H9 (cell line): ENCODE results near the gene MYL9. TPM values are rescaled to one million over a fixed set of nuclear protein-coding genes. Genes with fewer than 3 reads are reported as not detected.

Experiments
- DNase-seq: peaks from one replicate; pipeline ENCODE4 v3.0.0-alpha.2; 2017
- H2AFZ ChIP-seq: one replicate; pipeline ENCODE4 v1.6.1; 2013; ENCODE audit warnings: mild to moderate bottlenecking, low read length, control low read depth, moderate library complexity
- H2AK5ac ChIP-seq: 2 replicates; pipeline ENCODE4 v1.6.1; 2013; ENCODE audit warnings: low read length, control low read depth, mixed read lengths; ENCODE audit not compliant: insufficient read length
- H2BK120ac ChIP-seq: one replicate; pipeline ENCODE4 v1.6.1; 2013; ENCODE audit warnings: low read depth, mild to moderate bottlenecking, low read length, control low read depth, inconsistent platforms; ENCODE audit not compliant: poor library complexity, severe bottlenecking
- H2BK12ac ChIP-seq: 2 replicates; pipeline ENCODE4 v1.6.1; 2013; ENCODE audit warnings: low read length, control low read depth, mixed read lengths, low read depth; ENCODE audit not compliant: insufficient read length
- H2BK15ac ChIP-seq: 2 replicates; pipeline ENCODE4 v1.6.1; 2013; ENCODE audit warnings: low read depth, low read length, control low read depth
- H2BK20ac ChIP-seq: one replicate; pipeline ENCODE4 v1.6.1; 2013; ENCODE audit warnings: low read depth, mild to moderate bottlenecking, low read length, control low read depth, inconsistent platforms; ENCODE audit not compliant: poor library complexity, severe bottlenecking
- H2BK5ac ChIP-seq: 2 replicates; pipeline ENCODE4 v1.6.1; 2013; ENCODE audit warnings: low read length, control low read depth, mixed read lengths; ENCODE audit not compliant: insufficient read length
- H3K14ac ChIP-seq: 2 replicates; pipeline ENCODE4 v1.6.1; 2013; ENCODE audit warnings: low read length, control low read depth; ENCODE audit not compliant: insufficient read depth
- H3K18ac ChIP-seq: 2 replicates; pipeline ENCODE4 v1.6.1; 2013; ENCODE audit warnings: low read depth, mild to moderate bottlenecking, mixed read lengths, low read length, control low read depth; ENCODE audit not compliant: insufficient read length
- H3K23ac ChIP-seq: 2 replicates; pipeline ENCODE4 v1.6.1; 2013; ENCODE audit warnings: low read length, control low read depth, mixed read lengths, low read depth; ENCODE audit not compliant: insufficient read length
- H3K23me2 ChIP-seq: 2 replicates; pipeline ENCODE4 v1.6.1; 2013; ENCODE audit warnings: low read depth, mild to moderate bottlenecking, mixed read lengths, low read length, control low read depth; ENCODE audit not compliant: insufficient read length, poor library complexity, severe bottlenecking
- H3K27ac ChIP-seq: 2 replicates; pipeline ENCODE4 v1.5.1; 2013; ENCODE audit warnings: low read length, control low read depth, mixed read lengths, low read depth; ENCODE audit not compliant: insufficient read length
- H3K27me3 ChIP-seq: 2 replicates; pipeline ENCODE4 v1.6.1; 2013; ENCODE audit warnings: low read length, control low read depth, inconsistent platforms; ENCODE audit not compliant: insufficient read depth
- H3K4ac ChIP-seq: 2 replicates; pipeline ENCODE4 v1.6.1; 2013; ENCODE audit warnings: low read depth, mild to moderate bottlenecking, control low read depth, inconsistent platforms, low read length, moderate library complexity
- H3K4me1 ChIP-seq: 2 replicates; pipeline ENCODE4 v1.6.1; 2013; ENCODE audit warnings: low read length, control low read depth, inconsistent platforms; ENCODE audit not compliant: insufficient read depth
- H3K4me2 ChIP-seq: 2 replicates; pipeline ENCODE4 v1.6.1; 2013; ENCODE audit warnings: low read length, control low read depth, mixed read lengths; ENCODE audit not compliant: insufficient read length, insufficient read depth
- H3K56ac ChIP-seq: 2 replicates; pipeline ENCODE4 v1.6.1; 2013; ENCODE audit warnings: low read depth, mild to moderate bottlenecking, mixed read lengths, low read length, control low read depth; ENCODE audit not compliant: insufficient read length
- H3K79me1 ChIP-seq: 2 replicates; pipeline ENCODE4 v1.6.1; 2013; ENCODE audit warnings: low read depth, mild to moderate bottlenecking, moderate library complexity, low read length, control low read depth, inconsistent platforms; ENCODE audit not compliant: insufficient read depth, poor library complexity, severe bottlenecking
- H3K79me2 ChIP-seq: 2 replicates; pipeline ENCODE4 v1.6.1; 2013; ENCODE audit warnings: low read length, control low read depth, inconsistent platforms; ENCODE audit not compliant: insufficient read depth
- H3K9ac ChIP-seq: 2 replicates; pipeline ENCODE4 v1.6.1; 2013; ENCODE audit warnings: low read length, control low read depth, mixed read lengths; ENCODE audit not compliant: insufficient read length; ENCODE audit errors: extremely low read depth
- H3K9me3 ChIP-seq: one replicate; pipeline ENCODE4 v1.6.1; 2013; ENCODE audit warnings: low read depth, low read length, inconsistent platforms; ENCODE audit not compliant: control insufficient read depth
- H3T11ph ChIP-seq: one replicate; pipeline ENCODE4 v1.6.1; 2013; ENCODE audit warnings: mild to moderate bottlenecking, low read length, control low read depth, inconsistent platforms
- H4K20me1 ChIP-seq: one replicate; pipeline ENCODE4 v1.6.1; 2013; ENCODE audit not compliant: control insufficient read depth, insufficient read length, insufficient read depth
- H4K5ac ChIP-seq: 2 replicates; pipeline ENCODE4 v1.6.1; 2013; ENCODE audit warnings: low read depth, mild to moderate bottlenecking, mixed read lengths, low read length, control low read depth; ENCODE audit not compliant: insufficient read length
- H4K8ac ChIP-seq: replicated peaks from 2 replicates; pipeline ENCODE4 v1.6.1; 2013; ENCODE audit warnings: low read length, control low read depth, mixed read lengths, low read depth; ENCODE audit not compliant: insufficient read length
- H4K91ac ChIP-seq: 2 replicates; pipeline ENCODE4 v1.6.1; 2013; ENCODE audit warnings: low read depth, mild to moderate bottlenecking, moderate library complexity, mixed read lengths, low read length, control low read depth; ENCODE audit not compliant: insufficient read length
- H3K27ac Mint-ChIP-seq, 3 experiments: 2 replicates in 2 of 3; 3 replicates in 1 of 3; pipeline ENCODE4 v1.8.0; 2020 to 2021; ENCODE audit warnings: mixed read lengths in 3 of 3, mild to moderate bottlenecking in 1 of 3, moderate library complexity in 1 of 3
- H3K27me3 Mint-ChIP-seq: 2 replicates; pipeline ENCODE4 v1.8.0; 2021; ENCODE audit warnings: low read depth, mild to moderate bottlenecking, moderate library complexity, mixed read lengths
- H3K36me3 Mint-ChIP-seq, 3 experiments: 2 replicates in 2 of 3; 3 replicates in 1 of 3; pipeline ENCODE4 v1.8.0; 2020 to 2021; ENCODE audit warnings: low read depth in 3 of 3, mixed read lengths in 3 of 3; ENCODE audit not compliant: insufficient read depth in 1 of 3
- H3K4me1 Mint-ChIP-seq, 2 experiments: 2 replicates each; pipeline ENCODE4 v1.8.0; 2020; ENCODE audit warnings: mixed read lengths in 2 of 2
- H3K4me3 Mint-ChIP-seq, 2 experiments: 2 replicates in 1 of 2; 3 replicates in 1 of 2; pipeline ENCODE4 v1.8.0; 2020 to 2021; ENCODE audit warnings: mild to moderate bottlenecking in 2 of 2, mixed read lengths in 2 of 2, moderate library complexity in 1 of 2
- H3K9me3 Mint-ChIP-seq, 2 experiments: 2 replicates in 1 of 2; 3 replicates in 1 of 2; pipeline ENCODE4 v1.8.0; 2020; ENCODE audit warnings: mild to moderate bottlenecking in 2 of 2, mixed read lengths in 2 of 2, moderate library complexity in 1 of 2
- CTCF ChIP-seq: fragments of 200-600 bp; sonication (generic); conservative IDR thresholded peaks from 3 replicates; pipeline ENCODE4 v1.8.0; 2021; ENCODE audit warnings: antibody characterized with exemption, mild to moderate bottlenecking
- WGBS: extraction: QIAGEN DNeasy Blood & Tissue Kit; methylation state at CpG from one replicate; pipeline ENCODE4 v1.1.7; 2013; ENCODE audit warnings: missing lambda C conversion rate, low lambda C conversion rate, mixed read lengths; ENCODE audit not compliant: insufficient read length; ENCODE audit errors: extremely low coverage; 5-methylcytosine and 5-hydroxymethylcytosine counted together
- total RNA-seq: library from RNA; stranded (reverse); gene quantifications from 2 replicates; pipeline ENCODE4 v1.2.1, GENCODE V29; 2021

The MYL9 gene
- total RNA-seq, 1 experiment from 2014 or later = 218 TPM

- H3K79me1 ChIP-seq = no peaks in the 10 kb centered on the region
- H4K8ac ChIP-seq = no peak overlapping the region
- peaks cover 35 to 39% of the 10 kb centered on the region in 2 experiments for H3K4me1 Mint-ChIP-seq
- no peak overlapping the region for H2BK12ac ChIP-seq
- no peak overlapping the region; the same call in 1 of the 2 replicates for H3K4ac ChIP-seq
- no peak overlapping the region for H2BK15ac ChIP-seq
- H3K79me2 ChIP-seq = no peaks in the 10 kb centered on the region; the same call in 1 of the 2 replicates
- H3K27ac ChIP-seq = no peak overlapping the region
- no peaks in the 10 kb centered on the region for H3K9me3 Mint-ChIP-seq
- no peak overlapping the region for H3K56ac ChIP-seq
- no peaks in the 10 kb centered on the region; the same call in 1 of the 2 replicates for H3K4me1 ChIP-seq
- peak overlapping the region; percentile 9 for H3K9ac ChIP-seq
- no CpG with 5 or more reads among the region's 14 CpGs for WGBS
- H2BK5ac ChIP-seq = no peak overlapping the region
- no peak overlapping the region for H2AFZ ChIP-seq
- no peak overlapping the region for H3T11ph ChIP-seq
- peak overlapping the region; percentile 5 for H3K18ac ChIP-seq
- no peaks in the 10 kb centered on the region for H3K27me3 Mint-ChIP-seq
- H4K91ac ChIP-seq = no peak overlapping the region
- H2BK120ac ChIP-seq = no peak overlapping the region
- H3K23me2 ChIP-seq = no peaks in the 10 kb centered on the region
- TF ChIP-seq CTCF = peak; percentile 80
- peak overlapping the region; percentile 23 for H3K4me2 ChIP-seq
- no peak overlapping the region for H2BK20ac ChIP-seq
- no peak overlapping the region for H2AK5ac ChIP-seq
- no peak overlapping the region for H4K5ac ChIP-seq
- DNase-seq = peak; percentile 82
- no peaks in the 10 kb centered on the region for H3K27me3 ChIP-seq
- H3K9me3 ChIP-seq = no peaks in the 10 kb centered on the region
- peaks cover 9 to 22% (median 12%) of the 10 kb centered on the region in 3 experiments; a peak in 6 of 7 replicates for H3K36me3 Mint-ChIP-seq
- H3K14ac ChIP-seq = peak overlapping the region; percentile 62; the same call in 1 of the 2 replicates
- H4K20me1 ChIP-seq = peaks cover 3% of the 10 kb centered on the region
- peak overlapping the region; percentile 74 to 75 for H3K4me3 Mint-ChIP-seq
- no peak overlapping the region for H3K23ac ChIP-seq
- H3K27ac Mint-ChIP-seq = 0 out of 7 replicates have a peak overlapping the region, but pooled peaks of 1 of the 3 experiments have one; percentile 68
Observed at GRCh38 chr20:36541768-36542488, 609 bp downstream of the MYL9 start.
